Measurements from ENCODE around the gene USP35.

- TF ChIP-seq CTCF (conservative IDR thresholded peaks at IDR 0.05; ENCODE audit: low read depth, low read length): no peak
- TF ChIP-seq EZH2 (IDR thresholded peaks at IDR 0.05; ENCODE audit: low read length, unreplicated experiment): no peak
These were observed 18.3 kb upstream of the USP35 start for GRCh38 chr11:78170413-78170812.
